Stimulated activated CD4-positive, alpha-beta T cell treated with anti-CD3 and anti-CD28 coated beads, Interleukin-1b, Interleukin-23, amount 100 ng/mL, for 24 hours (primary cell): ENCODE measurements around the gene PDGFRB.

Source experiments
- DNase-seq, 4 experiments: peaks; one replicate each; pipeline ENCODE4 v3.0.0-alpha.2; 2020; ENCODE audit warnings: low read depth in 4 of 4, low spot score in 1 of 4

PDGFRB gene

GRCh38 chr5:150155258-150156026 lies at the start of gene PDGFRB:
PDGFRB (minus strand) TSS chr5:150155845; CDS start chr5:150137047, 18,798 bp downstream.
- peak in 1 of 4 experiments; percentile 7 for DNase-seq

GRCh38 chr5:150204590-150204960 lies 48.9 kb upstream of the PDGFRB start:
- no peak for DNase-seq

- no peak for DNase-seq
Measured at GRCh38 chr5:150203832-150204589, 48.4 kb upstream of the PDGFRB start.

GRCh38 chr5:150202501-150202900 lies 46.9 kb upstream of the PDGFRB start:
- DNase-seq: no peak

- DNase-seq: no peak
Measured at GRCh38 chr5:150197476-150197875, 41.8 kb upstream of the PDGFRB start.

- DNase-seq: no peak
Measured at GRCh38 chr5:150196986-150197385, 41.3 kb upstream of the PDGFRB start.

GRCh38 chr5:150196514-150196913 lies 40.9 kb upstream of the PDGFRB start:
- no peak for DNase-seq

- DNase-seq: no peak
Measured at GRCh38 chr5:150195736-150196485, 40.3 kb upstream of the PDGFRB start.

GRCh38 chr5:150192462-150192861 lies 36.8 kb upstream of the PDGFRB start:
- DNase-seq: no peak

GRCh38 chr5:150190987-150191386 lies 35.3 kb upstream of the PDGFRB start:
- no peak for DNase-seq

GRCh38 chr5:150190503-150190979 lies 34.9 kb upstream of the PDGFRB start:
- DNase-seq: no peak

GRCh38 chr5:150189728-150190502 lies 34.3 kb upstream of the PDGFRB start, which contains the start of gene SLC6A7:
SLC6A7 (plus strand) TSS chr5:150190062; CDS start chr5:150190328, 266 bp downstream.
- no peak for DNase-seq

- no peak for DNase-seq
Measured at GRCh38 chr5:150189326-150189725, 33.7 kb upstream of the PDGFRB start.

GRCh38 chr5:150188146-150188842 lies 32.6 kb upstream of the PDGFRB start:
- no peak for DNase-seq

- DNase-seq: no peak
Measured at GRCh38 chr5:150186897-150187296, 31.3 kb upstream of the PDGFRB start.

- no peak for DNase-seq
Measured at GRCh38 chr5:150186137-150186536, 30.5 kb upstream of the PDGFRB start.

GRCh38 chr5:150184990-150185912 lies 29.6 kb upstream of the PDGFRB start:
- no peak for DNase-seq

GRCh38 chr5:150184006-150184405 lies 28.4 kb upstream of the PDGFRB start:
- DNase-seq: no peak

GRCh38 chr5:150183436-150183835 lies 27.8 kb upstream of the PDGFRB start:
- DNase-seq: no peak
